Measurements from ENCODE around the gene CARMIL3.
"Not testable (repeated sequence)": the region's sequence is repeated elsewhere in the genome, so short reads cannot be mapped to it uniquely, and the experiment has no call there.

Gene CARMIL3, protein sequence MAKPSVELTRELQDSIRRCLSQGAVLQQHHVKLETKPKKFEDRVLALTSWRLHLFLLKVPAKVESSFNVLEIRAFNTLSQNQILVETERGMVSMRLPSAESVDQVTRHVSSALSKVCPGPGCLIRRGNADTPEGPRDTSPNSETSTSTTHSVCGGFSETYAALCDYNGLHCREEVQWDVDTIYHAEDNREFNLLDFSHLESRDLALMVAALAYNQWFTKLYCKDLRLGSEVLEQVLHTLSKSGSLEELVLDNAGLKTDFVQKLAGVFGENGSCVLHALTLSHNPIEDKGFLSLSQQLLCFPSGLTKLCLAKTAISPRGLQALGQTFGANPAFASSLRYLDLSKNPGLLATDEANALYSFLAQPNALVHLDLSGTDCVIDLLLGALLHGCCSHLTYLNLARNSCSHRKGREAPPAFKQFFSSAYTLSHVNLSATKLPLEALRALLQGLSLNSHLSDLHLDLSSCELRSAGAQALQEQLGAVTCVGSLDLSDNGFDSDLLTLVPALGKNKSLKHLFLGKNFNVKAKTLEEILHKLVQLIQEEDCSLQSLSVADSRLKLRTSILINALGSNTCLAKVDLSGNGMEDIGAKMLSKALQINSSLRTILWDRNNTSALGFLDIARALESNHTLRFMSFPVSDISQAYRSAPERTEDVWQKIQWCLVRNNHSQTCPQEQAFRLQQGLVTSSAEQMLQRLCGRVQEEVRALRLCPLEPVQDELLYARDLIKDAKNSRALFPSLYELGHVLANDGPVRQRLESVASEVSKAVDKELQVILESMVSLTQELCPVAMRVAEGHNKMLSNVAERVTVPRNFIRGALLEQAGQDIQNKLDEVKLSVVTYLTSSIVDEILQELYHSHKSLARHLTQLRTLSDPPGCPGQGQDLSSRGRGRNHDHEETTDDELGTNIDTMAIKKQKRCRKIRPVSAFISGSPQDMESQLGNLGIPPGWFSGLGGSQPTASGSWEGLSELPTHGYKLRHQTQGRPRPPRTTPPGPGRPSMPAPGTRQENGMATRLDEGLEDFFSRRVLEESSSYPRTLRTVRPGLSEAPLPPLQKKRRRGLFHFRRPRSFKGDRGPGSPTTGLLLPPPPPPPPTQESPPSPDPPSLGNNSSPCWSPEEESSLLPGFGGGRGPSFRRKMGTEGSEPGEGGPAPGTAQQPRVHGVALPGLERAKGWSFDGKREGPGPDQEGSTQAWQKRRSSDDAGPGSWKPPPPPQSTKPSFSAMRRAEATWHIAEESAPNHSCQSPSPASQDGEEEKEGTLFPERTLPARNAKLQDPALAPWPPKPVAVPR (N-terminal part only)

DNA sequence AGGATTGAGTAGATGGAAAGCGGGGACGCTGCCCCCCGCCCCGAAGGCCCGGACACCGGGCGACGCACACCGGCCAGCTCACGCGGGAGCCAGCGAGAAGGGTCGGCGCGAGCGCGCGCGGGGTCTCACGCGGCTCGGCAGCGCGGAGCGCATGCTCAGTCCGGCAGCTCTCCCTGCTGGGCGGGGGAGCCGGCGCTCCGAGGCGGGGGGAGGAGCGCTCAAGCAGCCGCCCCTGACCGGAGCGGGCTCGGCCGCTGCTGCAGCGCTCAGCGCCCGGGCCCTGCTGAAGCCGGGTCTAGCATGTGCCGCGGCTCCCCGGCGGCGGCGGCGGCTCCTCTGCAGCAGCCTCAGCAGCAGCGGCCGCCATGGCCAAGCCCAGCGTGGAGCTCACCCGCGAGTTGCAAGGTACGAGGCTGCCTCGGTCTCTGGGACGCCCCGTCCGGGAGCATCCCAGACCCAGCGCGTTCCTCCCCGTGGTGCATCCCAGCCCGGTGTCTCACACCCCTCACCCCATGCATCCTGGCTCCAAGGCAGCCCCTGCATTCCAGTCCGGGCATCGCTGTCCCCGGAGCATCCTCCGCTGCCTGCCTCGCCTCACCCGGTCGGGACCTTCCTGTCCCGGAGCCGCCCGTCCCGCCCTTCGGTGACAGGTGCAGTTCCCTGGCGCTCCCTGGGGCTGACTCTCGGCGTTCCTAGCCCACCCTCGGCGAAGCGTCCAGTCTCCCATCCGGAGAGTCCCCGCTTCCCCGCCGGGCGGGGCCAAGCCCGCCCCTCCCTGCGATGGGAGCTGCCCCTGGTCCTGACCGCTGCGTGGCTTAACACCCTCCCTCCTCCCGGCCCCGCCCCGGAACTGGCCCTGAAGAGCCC is at the start of gene CARMIL3:
CARMIL3 (plus strand) TSS at position 221 of the 867 bp plus-strand sequence; CDS start at position 366, 145 bp downstream.
- in situ Hi-C loops (cut with HindIII; ENCODE audit: low sequenced_read_pairs): no loop called here

DNA sequence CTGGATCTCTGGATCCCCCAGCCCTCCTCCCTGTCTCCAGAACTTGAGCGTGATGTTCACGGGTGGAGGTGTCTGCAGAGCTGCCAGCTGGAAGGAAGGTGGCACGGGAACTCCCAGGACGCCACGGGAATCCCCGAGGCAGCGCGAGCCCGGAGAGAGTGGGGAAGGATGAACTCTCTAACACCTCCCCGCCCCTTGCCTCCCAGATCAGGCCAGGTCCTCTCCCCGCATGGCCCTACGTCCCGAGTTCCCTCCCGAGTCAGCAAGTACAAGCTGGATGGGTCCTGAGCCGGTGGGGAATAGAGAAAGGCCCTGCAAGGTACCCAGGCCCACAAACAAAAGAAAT is 45.4 kb upstream of the CARMIL3 start:
- in situ Hi-C loops (cut with HindIII; ENCODE audit: low sequenced_read_pairs): not testable (repeated sequence)

DNA sequence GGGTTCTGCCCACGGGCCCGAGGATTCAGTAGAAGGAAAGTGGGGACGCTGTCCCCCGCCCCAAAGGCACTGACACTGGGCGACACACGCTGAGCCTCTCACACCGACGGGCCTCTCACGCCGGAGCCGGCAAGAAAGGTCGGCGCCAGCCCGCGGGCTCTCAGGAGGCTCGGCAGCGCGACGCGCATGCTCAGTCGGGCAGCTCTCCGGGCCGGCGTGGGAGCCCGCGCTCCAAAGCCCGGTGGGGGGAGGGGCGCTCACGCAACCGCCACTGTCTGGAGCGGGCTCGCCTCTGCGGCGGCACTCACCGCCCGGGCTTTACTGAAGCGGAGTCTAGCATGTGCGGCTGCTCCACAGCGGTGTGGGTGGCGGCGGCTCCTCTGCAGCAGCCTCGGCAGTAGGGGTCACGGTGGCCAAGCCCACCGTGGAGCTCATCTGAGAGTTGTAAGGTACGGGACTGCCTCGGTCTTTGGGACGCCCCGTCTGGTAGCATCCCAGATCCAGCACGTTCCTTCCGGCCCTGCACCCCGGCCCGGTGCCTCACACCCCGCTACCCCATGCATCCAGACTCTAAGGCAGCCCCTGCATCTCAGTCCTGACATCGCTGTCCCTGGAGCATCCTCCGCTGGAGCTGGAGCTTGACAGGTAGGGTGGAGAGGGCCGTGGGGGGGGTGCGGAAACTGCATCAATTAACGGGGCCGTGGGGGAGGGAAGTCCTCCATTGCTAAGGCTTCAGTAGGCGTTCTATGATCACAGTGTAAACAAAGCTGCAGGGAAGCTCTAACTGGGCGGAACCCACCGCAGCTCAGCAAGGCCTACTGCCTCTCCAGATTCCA is 44.8 kb upstream of the CARMIL3 start:
- in situ Hi-C loops (cut with HindIII; ENCODE audit: low sequenced_read_pairs): not testable (repeated sequence)

DNA sequence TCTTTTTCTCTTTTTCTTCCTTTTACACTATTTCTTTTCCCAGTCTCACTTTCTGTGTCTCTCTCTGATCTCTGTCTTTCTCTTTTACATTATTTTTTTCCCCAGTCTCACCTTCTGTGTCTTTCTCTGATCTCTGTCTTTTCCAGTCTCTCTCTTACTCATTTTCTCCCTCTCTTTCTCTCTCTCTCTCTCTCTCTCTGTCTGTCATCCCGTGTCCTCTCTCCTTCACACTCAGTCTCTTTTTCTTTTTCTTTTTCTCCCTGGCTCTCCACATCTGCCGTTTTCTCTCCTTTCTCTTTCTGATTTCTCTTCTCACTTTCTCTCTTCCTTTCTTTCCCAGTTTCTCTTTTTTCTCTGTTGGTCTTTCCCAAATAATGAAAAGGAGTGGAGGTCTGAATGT is 40.8 kb upstream of the CARMIL3 start:
- in situ Hi-C loops (cut with HindIII; ENCODE audit: low sequenced_read_pairs): no loop called here

DNA sequence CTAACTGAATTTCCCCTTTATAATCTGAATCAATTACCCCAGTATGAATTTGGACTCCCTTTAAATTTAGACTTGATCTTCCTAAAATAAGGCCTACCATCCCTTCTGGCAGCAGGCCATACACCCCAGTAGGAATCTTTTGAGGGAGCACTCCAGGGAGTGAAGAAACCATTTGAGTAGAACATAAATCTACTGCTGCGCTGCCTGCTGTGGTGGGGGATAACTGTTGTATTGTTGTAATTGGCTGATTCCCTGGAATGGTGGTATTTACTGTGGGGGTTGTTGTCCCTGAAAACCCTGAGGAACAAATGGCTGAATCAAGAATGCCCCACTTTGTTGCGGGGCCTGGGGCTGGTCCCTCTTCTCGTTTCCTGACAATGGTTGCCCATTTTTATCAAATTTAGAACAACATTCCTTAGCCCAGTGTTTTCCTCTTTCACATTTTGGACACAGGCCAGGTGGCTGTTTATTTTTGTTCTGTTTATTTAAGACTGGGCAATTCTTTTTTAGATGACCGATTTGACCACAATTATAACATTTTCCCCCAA is 39.0 kb upstream of the CARMIL3 start:
- in situ Hi-C loops (cut with HindIII; ENCODE audit: low sequenced_read_pairs): not testable (repeated sequence)

DNA sequence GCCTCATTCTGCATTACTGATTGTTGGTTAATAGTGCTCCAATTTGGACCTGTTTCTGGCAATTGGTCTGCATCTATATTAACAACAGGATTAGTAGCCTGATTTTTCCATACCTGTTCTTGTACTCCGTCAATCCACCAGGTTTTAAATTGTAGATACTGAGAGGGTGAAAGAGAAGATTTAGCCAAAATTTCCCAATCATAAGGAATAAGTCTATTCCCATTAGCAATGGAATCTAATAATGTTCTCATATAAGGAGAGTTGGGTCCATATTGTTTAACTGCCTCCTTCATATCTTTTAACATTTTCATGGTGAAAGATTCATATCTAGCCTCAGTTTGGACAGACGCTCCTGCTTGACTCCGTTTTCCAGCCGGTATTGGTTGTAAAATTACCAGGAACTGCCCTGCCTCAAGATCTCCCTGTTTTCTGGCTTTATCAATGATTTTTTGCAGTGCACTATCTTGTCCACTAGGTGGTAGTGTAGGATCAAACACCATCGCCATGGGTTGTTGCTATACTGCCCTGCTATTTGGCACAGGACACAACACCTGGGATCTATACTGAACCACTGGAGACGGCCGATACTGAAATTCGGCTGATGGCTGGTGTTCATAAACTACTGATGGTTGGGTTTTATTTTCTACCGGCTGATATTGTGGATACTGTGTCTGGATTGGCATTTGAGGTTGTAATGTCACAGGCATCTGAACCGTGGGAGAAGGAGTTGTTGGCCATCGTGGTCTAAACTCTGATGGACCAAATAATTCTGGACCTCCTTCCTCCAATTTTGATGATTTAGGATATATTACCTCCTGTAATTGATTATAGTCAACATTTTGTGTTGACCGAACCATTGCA is 37.9 kb upstream of the CARMIL3 start:
- in situ Hi-C loops (cut with HindIII; ENCODE audit: low sequenced_read_pairs): no loop called here

DNA sequence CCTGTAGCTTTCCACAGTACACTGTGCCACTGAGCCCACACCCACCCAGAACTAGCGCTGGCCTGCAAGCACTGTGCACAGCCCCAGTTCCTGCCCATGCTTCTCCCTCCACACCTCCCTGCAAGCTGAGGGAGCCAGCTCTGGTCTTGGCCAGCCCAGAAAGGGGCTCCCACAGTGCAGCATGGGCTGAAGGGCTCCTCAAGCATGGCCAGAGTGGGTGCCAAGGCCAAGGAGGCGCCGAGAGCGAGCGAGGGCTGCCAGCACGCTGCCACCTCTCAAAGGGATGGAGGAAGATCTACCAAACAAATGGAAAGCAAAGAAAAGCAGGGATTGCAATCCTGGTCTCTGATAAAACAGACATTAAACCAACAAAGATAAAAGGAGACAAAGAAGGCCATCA is 36.1 kb upstream of the CARMIL3 start:
- in situ Hi-C loops (cut with HindIII; ENCODE audit: low sequenced_read_pairs): not testable (repeated sequence)

DNA sequence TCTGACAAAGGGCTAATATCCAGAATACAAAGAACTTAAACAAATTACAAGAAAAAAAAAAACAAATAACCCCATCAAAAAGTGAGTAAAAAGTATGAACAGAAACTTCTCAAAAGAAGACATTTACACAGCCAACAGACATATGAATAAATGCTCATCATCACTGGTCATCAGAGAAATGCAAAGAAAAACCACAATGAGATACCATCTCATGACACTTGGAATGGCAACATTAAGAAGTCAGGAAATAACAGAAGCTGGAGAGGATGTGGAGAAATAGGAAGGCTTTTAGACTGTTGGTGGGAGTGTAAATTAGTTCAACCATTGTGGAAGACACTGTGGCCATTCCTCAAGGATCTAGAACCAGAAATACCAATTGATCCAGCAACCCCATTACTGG is 32.8 kb upstream of the CARMIL3 start:
- in situ Hi-C loops (cut with HindIII; ENCODE audit: low sequenced_read_pairs): not testable (repeated sequence)

DNA sequence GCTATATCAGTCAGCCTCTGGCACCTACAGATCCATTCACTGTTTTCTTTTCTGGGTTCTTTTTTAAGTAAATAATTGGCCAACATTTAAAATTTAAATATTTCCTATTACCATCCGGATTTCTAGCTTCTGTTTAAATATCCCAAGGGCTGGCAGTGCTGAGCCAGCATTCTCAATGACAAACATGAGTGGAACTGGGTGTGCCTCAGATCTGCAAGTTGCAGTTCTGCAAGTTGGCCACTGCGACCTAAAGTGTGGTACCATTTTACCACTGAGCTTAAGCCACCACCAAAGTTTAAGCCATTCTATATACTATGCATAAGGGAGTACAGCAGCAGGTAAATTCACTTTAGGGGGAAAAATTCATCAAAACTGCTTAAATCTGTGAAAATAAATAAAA is 31.9 kb upstream of the CARMIL3 start:
- in situ Hi-C loops (cut with HindIII; ENCODE audit: low sequenced_read_pairs): not testable (repeated sequence)

DNA sequence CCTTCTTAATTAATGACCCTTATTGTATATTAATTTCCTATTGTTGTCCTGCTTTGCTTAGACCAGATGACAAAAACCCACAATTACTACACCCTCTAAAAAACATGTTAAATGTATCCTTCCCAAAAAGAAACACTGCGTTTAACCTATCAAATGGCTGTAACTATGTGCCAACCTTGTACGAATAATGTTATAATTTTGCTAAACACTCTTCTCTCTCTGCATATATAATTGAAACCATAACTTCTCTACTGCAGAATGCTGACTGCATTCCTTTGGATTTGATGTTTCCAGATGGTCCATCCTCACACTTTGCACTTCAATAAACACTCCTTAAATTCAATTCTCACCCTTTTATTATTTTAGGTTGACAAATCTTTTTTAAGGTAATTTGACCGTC is 31.3 kb upstream of the CARMIL3 start:
- in situ Hi-C loops (cut with HindIII; ENCODE audit: low sequenced_read_pairs): not testable (repeated sequence)

DNA sequence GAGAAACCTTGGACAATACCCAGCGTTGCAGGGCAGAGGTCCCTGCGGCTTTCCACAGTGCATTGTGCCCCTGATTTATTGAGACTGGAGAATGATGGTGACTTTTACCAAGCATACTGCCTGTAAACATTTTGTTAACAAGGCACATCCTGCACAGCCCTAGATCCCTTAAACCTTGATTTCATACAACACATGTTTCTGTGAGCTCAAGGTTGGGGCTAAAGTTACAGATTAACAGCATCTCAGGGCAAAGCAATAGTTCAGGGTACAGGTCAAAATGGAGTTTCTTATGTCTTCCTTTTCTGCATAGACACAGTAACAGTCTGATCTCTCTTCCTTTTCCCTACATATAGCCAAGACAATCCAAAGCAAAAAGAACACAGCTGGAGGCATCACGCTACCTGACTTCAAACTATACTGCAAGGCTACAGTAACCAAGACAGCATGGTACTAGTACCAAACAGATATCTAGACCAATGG is 26.8 kb upstream of the CARMIL3 start:
- in situ Hi-C loops (cut with HindIII; ENCODE audit: low sequenced_read_pairs): not testable (repeated sequence)

DNA sequence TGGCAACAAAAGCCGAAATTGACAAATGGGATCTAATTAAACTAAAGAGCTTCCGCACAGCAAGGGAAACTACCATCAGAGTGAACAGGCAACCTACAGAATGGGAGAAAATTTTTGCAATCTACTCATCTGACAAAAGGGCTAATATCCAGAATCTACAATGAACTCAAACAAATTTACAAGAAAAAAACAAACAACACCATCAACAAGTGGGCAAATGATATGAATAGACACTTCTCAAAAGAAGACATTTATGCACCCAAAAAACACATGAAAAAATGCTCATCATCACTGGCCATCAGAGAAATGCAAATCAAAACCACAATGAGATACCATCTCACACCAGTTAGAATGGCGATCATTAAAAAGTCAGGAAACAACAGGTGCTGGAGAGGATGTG is 22.1 kb upstream of the CARMIL3 start:
- in situ Hi-C loops (cut with HindIII; ENCODE audit: low sequenced_read_pairs): not testable (repeated sequence)

DNA sequence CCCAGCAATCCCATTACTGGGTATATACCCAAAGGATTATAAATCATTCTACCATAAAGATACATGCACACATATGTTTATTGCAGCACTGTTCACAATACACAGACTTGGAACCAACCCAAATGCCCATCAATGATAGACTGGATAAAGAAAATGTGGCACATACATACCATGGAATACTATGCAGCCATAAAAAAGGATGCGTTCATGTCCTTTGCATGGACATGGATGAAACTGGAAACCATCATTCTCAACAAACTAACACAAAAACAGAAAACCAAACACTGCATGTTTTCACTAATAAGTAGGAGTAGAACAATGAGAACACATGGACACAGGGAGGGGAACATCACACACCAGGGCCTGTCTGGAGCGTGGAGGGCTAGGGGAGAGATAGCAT is 20.5 kb upstream of the CARMIL3 start:
- in situ Hi-C loops (cut with HindIII; ENCODE audit: low sequenced_read_pairs): not testable (repeated sequence)

DNA sequence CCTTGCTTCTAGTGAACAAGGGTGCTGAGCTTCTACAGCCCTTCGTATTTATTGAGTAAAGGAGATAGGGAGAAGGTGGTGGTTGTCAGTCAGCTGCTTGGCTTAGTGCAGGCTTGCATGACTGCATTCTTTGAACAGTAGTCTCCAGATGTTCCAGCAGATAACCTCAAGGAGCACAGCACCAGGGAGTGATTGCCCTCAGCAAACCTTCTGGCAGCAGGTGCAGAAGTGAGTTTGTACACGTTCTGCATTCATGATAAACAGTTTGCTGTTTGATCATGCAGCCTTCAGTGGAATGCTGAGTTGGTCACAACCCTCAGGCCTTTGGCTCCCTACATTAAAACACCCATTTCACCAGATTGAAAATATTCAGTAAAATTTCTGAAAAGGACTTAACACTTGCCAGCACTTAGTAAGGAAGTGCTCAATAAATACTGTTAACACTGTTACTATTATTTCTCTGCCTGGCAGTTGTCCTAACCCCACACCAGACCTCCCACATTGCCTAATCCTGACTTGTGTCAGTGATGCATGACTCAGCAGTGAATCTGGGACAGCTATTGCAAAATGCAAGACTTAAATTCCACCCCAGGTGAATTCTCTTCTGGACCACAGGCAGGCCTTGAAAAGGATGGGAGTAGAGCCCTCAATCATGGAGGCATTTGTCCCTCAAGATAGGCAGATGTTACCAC is 18.9 kb upstream of the CARMIL3 start:
- in situ Hi-C loops (cut with HindIII; ENCODE audit: low sequenced_read_pairs): no loop called here

DNA sequence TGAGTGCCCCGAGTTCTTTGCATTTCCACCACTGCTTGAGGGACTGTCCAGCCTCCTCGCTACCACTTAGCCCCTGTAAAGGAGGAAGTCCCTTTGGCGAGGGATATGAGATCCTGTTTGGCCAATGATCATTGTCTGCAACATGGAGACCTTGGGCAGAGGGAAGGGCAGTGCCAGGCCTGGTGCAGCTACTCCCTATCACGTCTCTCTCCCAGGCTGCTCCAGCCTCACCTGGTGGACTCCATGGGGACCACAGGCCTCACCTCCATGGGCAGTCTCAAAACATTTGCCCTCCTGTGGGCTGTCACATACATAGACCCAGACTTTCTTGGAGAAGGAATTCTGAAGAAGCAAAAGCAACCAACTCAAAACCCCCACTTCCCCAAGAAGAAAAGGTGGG is 16.0 kb upstream of the CARMIL3 start:
- in situ Hi-C loops (cut with HindIII; ENCODE audit: low sequenced_read_pairs): not testable (repeated sequence)

DNA sequence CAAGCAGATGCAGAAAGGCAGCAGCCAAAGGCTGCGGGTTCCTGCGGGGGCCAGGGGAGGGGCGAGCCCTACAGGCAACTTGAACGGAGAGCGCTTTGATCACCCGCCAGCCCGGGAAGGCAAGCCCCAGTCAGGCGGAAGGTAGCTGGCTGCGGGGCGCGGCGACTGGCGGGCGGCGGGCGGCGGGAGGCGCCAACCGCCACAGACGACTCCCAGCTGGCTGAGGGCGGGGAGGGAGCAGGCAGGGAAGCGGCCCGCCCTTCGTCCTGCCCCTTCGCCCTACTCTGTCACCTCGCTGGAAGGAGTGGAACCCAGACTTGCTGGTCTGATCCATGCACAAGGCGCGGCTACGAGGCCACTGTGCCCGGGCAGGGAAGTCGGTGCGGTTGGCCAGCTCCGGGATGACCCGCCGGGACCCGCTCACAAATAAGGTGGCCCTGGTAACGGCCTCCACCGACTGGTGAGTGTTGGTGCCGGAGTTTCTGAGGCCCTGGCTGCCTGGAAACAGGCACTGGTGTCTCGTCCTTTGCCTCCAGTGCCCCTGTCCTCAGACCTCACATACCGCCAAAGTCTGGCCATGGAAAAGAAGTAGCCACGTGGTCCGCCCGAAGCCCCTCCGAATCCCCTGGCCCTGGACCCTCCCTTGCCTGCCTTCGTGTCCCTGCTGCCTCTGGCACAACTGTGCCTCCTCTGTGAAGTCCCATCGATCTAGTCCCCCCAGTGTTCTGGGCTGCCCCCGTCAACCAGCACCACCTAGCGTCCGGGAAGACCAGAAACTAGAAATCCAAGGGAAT is 15.4 kb upstream of the CARMIL3 start:
- in situ Hi-C loops (cut with HindIII; ENCODE audit: low sequenced_read_pairs): no loop called here

All from DLD1 (cell line).